ENCODE data around the gene PTPN23. TPM values are rescaled to one million over a fixed set of nuclear protein-coding genes. Genes with fewer than 3 reads are reported as not detected.
"Not testable (repeated sequence)": the region's sequence is repeated elsewhere in the genome, so short reads cannot be mapped to it uniquely, and the experiment has no call there.

Gene PTPN23
- total RNA-seq, 1 donor from 2014 or later: 40.3 TPM

- Histone ChIP-seq H3K27ac (ENCODE audit: low read depth, low read length) (no peak overlapping the region), H3K27me3 (ENCODE audit: insufficient read depth, low read length) (no peaks in the 10 kb centered on the region), H3K36me3 (ENCODE audit: insufficient read depth, low read length) (no peaks in the 10 kb centered on the region), H3K79me2 (ENCODE audit: insufficient read depth, low read length) (no peaks in the 10 kb centered on the region), H3K4me1 (ENCODE audit: insufficient read depth, low read length) (no peaks in the 10 kb centered on the region), H3K4me2 (ENCODE audit: low read length) (no peak overlapping the region), H3K9ac (ENCODE audit: low read length) (no peak overlapping the region), H4K20me1 (ENCODE audit: insufficient read depth, low read length) (no peaks in the 10 kb centered on the region), H3K9me3 (ENCODE audit: insufficient read depth, low read depth, low read length) (peaks cover 16% of the 10 kb centered on the region), H2AFZ (ENCODE audit: low read depth, low read length) (no peak overlapping the region), H3K4me3 (ENCODE audit: insufficient read depth, low read depth, low read length) (no peak overlapping the region)
- FAIRE-seq: no peak
- H3K9me3 Mint-ChIP-seq (ENCODE audit: unreplicated experiment): peaks cover 22% of the 10 kb centered on the region
- DNase-seq (ENCODE audit: low read depth): no peak
- H3K36me3 Mint-ChIP-seq (ENCODE audit: low read depth, unreplicated experiment): peaks cover 7% of the 10 kb centered on the region
- no peaks in the 10 kb centered on the region for H3K4me1 Mint-ChIP-seq (ENCODE audit: low read depth, unreplicated experiment)
- H3K27ac Mint-ChIP-seq (ENCODE audit: unreplicated experiment): no peak overlapping the region
- no peak for TF ChIP-seq CTCF (IDR thresholded peaks at IDR 0.05; ENCODE audit: insufficient read depth, low read depth, low read length)
- TF ChIP-seq EZH2 (IDR thresholded peaks at IDR 0.05; ENCODE audit: insufficient read depth, low read length): no peak
- peaks cover 1% of the 10 kb centered on the region for H3K27me3 Mint-ChIP-seq (ENCODE audit: low read depth, unreplicated experiment)
- no peak overlapping the region for H3K4me3 Mint-ChIP-seq (ENCODE audit: unreplicated experiment)
Observed at GRCh38 chr3:47359323-47359722, 21.5 kb upstream of the PTPN23 start.

- H3K4me2 ChIP-seq (ENCODE audit: low read length); H3K27me3 Mint-ChIP-seq (ENCODE audit: low read depth, unreplicated experiment); H3K9ac ChIP-seq (ENCODE audit: low read length); H3K27ac Mint-ChIP-seq (ENCODE audit: unreplicated experiment); H4K20me1 ChIP-seq (ENCODE audit: insufficient read depth, low read length); H3K79me2 ChIP-seq (ENCODE audit: insufficient read depth, low read length); H3K36me3 ChIP-seq (ENCODE audit: insufficient read depth, low read length); H2AFZ ChIP-seq (ENCODE audit: low read depth, low read length); FAIRE-seq; H3K27me3 ChIP-seq (ENCODE audit: insufficient read depth, low read length); H3K4me3 Mint-ChIP-seq (ENCODE audit: unreplicated experiment); H3K27ac ChIP-seq (ENCODE audit: low read depth, low read length); H3K4me1 ChIP-seq (ENCODE audit: insufficient read depth, low read length); H3K4me1 Mint-ChIP-seq (ENCODE audit: low read depth, unreplicated experiment); H3K36me3 Mint-ChIP-seq (ENCODE audit: low read depth, unreplicated experiment); DNase-seq (ENCODE audit: low read depth); H3K4me3 ChIP-seq (ENCODE audit: insufficient read depth, low read depth, low read length): not testable (repeated sequence)
- peaks cover 16% of the 10 kb centered on the region for H3K9me3 ChIP-seq (ENCODE audit: insufficient read depth, low read depth, low read length)
- H3K9me3 Mint-ChIP-seq (ENCODE audit: unreplicated experiment): peaks cover 22% of the 10 kb centered on the region
Observed at GRCh38 chr3:47360110-47360517, 20.7 kb upstream of the PTPN23 start.

- Mint-ChIP-seq H3K4me3 (ENCODE audit: unreplicated experiment) (no peak overlapping the region), H3K36me3 (ENCODE audit: low read depth, unreplicated experiment) (peaks cover 7% of the 10 kb centered on the region), H3K27me3 (ENCODE audit: low read depth, unreplicated experiment) (no peaks in the 10 kb centered on the region), H3K4me1 (ENCODE audit: low read depth, unreplicated experiment) (no peaks in the 10 kb centered on the region), H3K9me3 (ENCODE audit: unreplicated experiment) (peaks cover 20% of the 10 kb centered on the region), H3K27ac (ENCODE audit: unreplicated experiment) (no peak overlapping the region)
- FAIRE-seq: no peak
- Histone ChIP-seq H3K36me3 (ENCODE audit: insufficient read depth, low read length) (no peaks in the 10 kb centered on the region), H3K79me2 (ENCODE audit: insufficient read depth, low read length) (no peaks in the 10 kb centered on the region), H3K9ac (ENCODE audit: low read length) (no peak overlapping the region), H3K27me3 (ENCODE audit: insufficient read depth, low read length) (no peaks in the 10 kb centered on the region), H4K20me1 (ENCODE audit: insufficient read depth, low read length) (no peaks in the 10 kb centered on the region), H3K4me1 (ENCODE audit: insufficient read depth, low read length) (no peaks in the 10 kb centered on the region), H3K4me2 (ENCODE audit: low read length) (no peak overlapping the region), H3K9me3 (ENCODE audit: insufficient read depth, low read depth, low read length) (peaks cover 16% of the 10 kb centered on the region), H2AFZ (ENCODE audit: low read depth, low read length) (no peak overlapping the region), H3K27ac (ENCODE audit: low read depth, low read length) (no peak overlapping the region), H3K4me3 (ENCODE audit: insufficient read depth, low read depth, low read length) (no peak overlapping the region)
- TF ChIP-seq EZH2 (IDR thresholded peaks at IDR 0.05; ENCODE audit: insufficient read depth, low read length) (no peak), CTCF (IDR thresholded peaks at IDR 0.05; ENCODE audit: insufficient read depth, low read depth, low read length) (no peak)
- no peak for DNase-seq (ENCODE audit: low read depth)
Observed at GRCh38 chr3:47362701-47363100, 18.1 kb upstream of the PTPN23 start.

Measured in astrocyte (in vitro differentiated cells and primary cell).